T-cell (primary cell): ENCODE data around the gene SAV1. TPM values are rescaled to one million over a fixed set of nuclear protein-coding genes. Genes with fewer than 3 reads are reported as not detected.

Source experiments
- ATAC-seq, 4 experiments: fragments of 200-7000 bp in 3 of 4; fragments of 150-1000 bp in 1 of 4; cut with Tn5 transposase; replicated peaks in 1 of 4; 1 replicate in 3 of 4; 2 replicates in 1 of 4; pipeline ENCODE4 v1.10.0; 2021; ENCODE audit warnings: moderate library complexity in 3 of 4, mild to moderate bottlenecking in 2 of 4, moderate number of reproducible peaks in 1 of 4
- CTCF ChIA-PET, 2 donors: fragments of 300-600 bp; sonication (Branson Sonifier 250); formaldehyde crosslinking; loops; one replicate each; lab custom pipeline; 2022; ENCODE audit warnings: antibody characterized with exemption in 2 of 2; lab: Charles Lee
- POLR2A ChIA-PET, 2 donors: fragments of 300-600 bp; sonication (Branson Sonifier 250); formaldehyde crosslinking; loops; one replicate each; lab custom pipeline; 2022; ENCODE audit warnings: antibody characterized with exemption in 2 of 2; lab: Charles Lee
- DNase-seq, 35 experiments: peaks; one replicate each; pipeline versions ENCODE4 v3.0.0 to v3.0.0-alpha.2; 2013 to 2023
- H3K27ac ChIP-seq: one replicate; pipeline ENCODE4 v1.5.1; 2013; ENCODE audit warnings: low read length
- H3K27me3 ChIP-seq, 2 experiments: replicated peaks in 1 of 2; 1 replicate in 1 of 2; 2 replicates in 1 of 2; pipeline versions ENCODE4 v1.6.1 to v1.7.0; 2013; ENCODE audit warnings: low read length in 1 of 2, mixed read lengths in 1 of 2; ENCODE audit not compliant: control insufficient read depth in 2 of 2, insufficient read depth in 2 of 2; ENCODE audit errors: extremely low read depth in 1 of 2
- H3K36me3 ChIP-seq, 2 donors: 1 replicate in 1 of 2; 2 replicates in 1 of 2; pipeline versions ENCODE4 v1.6.1 to v1.7.0; 2013; ENCODE audit warnings: low read length in 1 of 2; ENCODE audit not compliant: control insufficient read depth in 2 of 2, insufficient read depth in 1 of 2; ENCODE audit errors: extremely low read depth in 1 of 2
- H3K4me1 ChIP-seq, 2 experiments: 1 replicate in 1 of 2; 2 replicates in 1 of 2; pipeline versions ENCODE4 v1.6.1 to v1.7.0; 2013; ENCODE audit warnings: low read length in 2 of 2, mixed read lengths in 1 of 2; ENCODE audit not compliant: insufficient read depth in 2 of 2, control insufficient read depth in 1 of 2; ENCODE audit errors: extremely low read depth in 1 of 2
- H3K4me3 ChIP-seq, 2 donors: 1 replicate in 1 of 2; 2 replicates in 1 of 2; pipeline versions ENCODE4 v1.5.1 to v1.7.0; 2013; ENCODE audit warnings: mild to moderate bottlenecking in 2 of 2, low read length in 1 of 2, moderate library complexity in 1 of 2; ENCODE audit not compliant: control insufficient read depth in 1 of 2; ENCODE audit errors: extremely low read depth in 1 of 2
- H3K9me3 ChIP-seq: 2 replicates; pipeline ENCODE4 v1.7.0; 2013
- H3K27ac Mint-ChIP-seq, 2 donors: one replicate each; pipeline ENCODE4 v1.8.0; 2020 to 2021; ENCODE audit warnings: mild to moderate bottlenecking in 2 of 2, mixed read lengths in 2 of 2
- H3K27me3 Mint-ChIP-seq, 2 donors: one replicate each; pipeline ENCODE4 v1.8.0; 2021 to 2022; ENCODE audit warnings: mixed read lengths in 2 of 2
- H3K36me3 Mint-ChIP-seq: one replicate; pipeline ENCODE4 v1.8.0; 2021; ENCODE audit warnings: mixed read lengths
- H3K4me1 Mint-ChIP-seq, 3 donors: one replicate each; pipeline ENCODE4 v1.8.0; 2020 to 2022; ENCODE audit warnings: mixed read lengths in 3 of 3, mild to moderate bottlenecking in 1 of 3
- H3K4me3 Mint-ChIP-seq, 3 donors: one replicate each; pipeline ENCODE4 v1.8.0; 2020 to 2022; ENCODE audit warnings: mild to moderate bottlenecking in 3 of 3, mixed read lengths in 3 of 3, moderate library complexity in 3 of 3
- H3K9me3 Mint-ChIP-seq, 3 donors: one replicate each; pipeline ENCODE4 v1.8.0; 2020 to 2022; ENCODE audit warnings: mixed read lengths in 3 of 3
- WGBS: methylation state at CpG from one replicate; pipeline ENCODE4 v1.1.5; 2013; ENCODE audit warnings: missing lambda C conversion rate; ENCODE audit not compliant: insufficient coverage; 5-methylcytosine and 5-hydroxymethylcytosine counted together
- total RNA-seq, 35 experiments: library from RNA in 6 of 35; stranded (reverse) in 6 of 35; fragments of 120-200 nt in 1 of 35; gene quantifications; one replicate each; pipeline versions ENCODE4 v1.2.1 to v1.2.4 and lab custom pipeline; 2013 to 2026

The SAV1 gene
- total RNA-seq, 5 donors from 2014 or later (not counting 1 experiment from before 2014, with no cell fraction given), result 9.1 to 12.2 (median 11.1) TPM

DNA sequence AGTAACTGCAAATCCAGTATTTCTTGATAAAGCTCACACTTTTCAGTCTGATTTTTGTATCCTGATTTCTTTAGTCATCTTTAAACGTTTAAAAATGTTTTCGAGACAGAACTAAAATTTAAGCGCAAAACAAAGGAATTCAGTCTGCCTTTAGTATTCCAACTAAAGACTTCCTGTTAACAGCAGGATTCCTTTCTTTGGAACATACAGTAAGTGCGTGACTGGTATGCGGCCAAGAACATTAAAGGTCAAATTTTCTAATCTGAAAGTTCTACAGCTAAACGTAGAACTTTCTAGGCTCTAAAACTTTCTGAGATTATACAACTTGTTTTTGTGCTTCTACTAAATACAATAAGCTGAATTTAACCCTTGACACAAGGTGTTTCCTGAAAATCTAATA is 9.9 kb downstream of the SAV1 start:
- ATAC-seq, result no peak
- POLR2A ChIA-PET, result interaction anchor here (0.6 to 0.8 kb wide), 2 partner anchors 10 to 339 kb away, joined by 3 read pairs; partner anchors contain the start of gene SAV1 (in 1 of the 2)

DNA sequence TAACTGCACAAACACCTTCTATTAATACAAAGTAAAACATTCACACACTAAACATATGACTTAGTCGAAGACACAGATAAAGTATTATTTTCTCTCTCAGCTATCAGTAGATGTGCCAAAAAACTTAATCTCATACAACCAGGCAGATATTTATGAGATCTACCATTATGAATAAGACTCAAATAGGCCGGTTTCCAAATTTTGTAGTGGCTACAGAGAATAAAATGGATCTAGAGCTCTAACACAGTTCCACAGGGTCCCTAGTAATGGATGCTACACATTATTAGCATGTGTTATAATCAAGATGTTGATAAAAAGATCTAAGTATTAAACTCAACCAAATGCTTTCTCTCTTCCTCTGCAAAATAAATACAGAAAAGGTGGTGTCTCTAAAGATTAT is 10.4 kb downstream of the SAV1 start:
- ATAC-seq (no peak), DNase-seq (no peak)
- Mint-ChIP-seq H3K27ac (no peak overlapping the region), H3K36me3 (peaks cover 24% of the 10 kb centered on the region), H3K4me1 (peaks cover 5 to 11% (median 9%) of the 10 kb centered on the region in 3 donors), H3K4me3 (no peak overlapping the region), H3K27me3 (no peaks in the 10 kb centered on the region), H3K9me3 (no peaks in the 10 kb centered on the region)
- WGBS, result no CpG with 5 or more reads among the region's 2 CpGs
- Histone ChIP-seq H3K4me1 (no peaks in the 10 kb centered on the region), H3K9me3 (no peaks in the 10 kb centered on the region), H3K27me3 (no peaks in the 10 kb centered on the region), H3K27ac (no peak overlapping the region), H3K36me3 (no peaks in the 10 kb centered on the region), H3K4me3 (no peak overlapping the region)
- ChIA-PET POLR2A (interaction anchor here (0.6 to 0.8 kb wide), 2 partner anchors 10 to 338 kb away, joined by 3 read pairs; partner anchors contain the start of gene SAV1 (in 1 of the 2)), CTCF (interaction anchor here in 1 of 2 donors (0.5 kb wide), 1 partner anchor 1895 kb away, joined by 5 read pairs; the partner anchor contains the start of gene TXNDC16)

More for the DNA sequence above, 9.9 kb downstream of the SAV1 start:
- Mint-ChIP-seq H3K36me3 (peaks cover 24% of the 10 kb centered on the region), H3K4me1 (peaks cover 7 to 11% (median 9%) of the 10 kb centered on the region in 3 donors), H3K9me3 (no peaks in the 10 kb centered on the region), H3K4me3 (no peak overlapping the region), H3K27me3 (no peaks in the 10 kb centered on the region), H3K27ac (no peak overlapping the region)
- Histone ChIP-seq H3K9me3 (no peaks in the 10 kb centered on the region), H3K4me3 (no peak overlapping the region), H3K36me3 (no peaks in the 10 kb centered on the region), H3K27me3 (no peaks in the 10 kb centered on the region), H3K27ac (no peak overlapping the region), H3K4me1 (no peaks in the 10 kb centered on the region)
- DNase-seq, result no peak
- WGBS, result 91% methylated on average over 4 of the region's 6 CpGs
- CTCF ChIA-PET, result interaction anchor here (0.5 to 0.7 kb wide), 2 partner anchors 15 to 1894 kb away, joined by 5 read pairs; partner anchors contain the start of gene TXNDC16 (in 1 of the 2)

DNA sequence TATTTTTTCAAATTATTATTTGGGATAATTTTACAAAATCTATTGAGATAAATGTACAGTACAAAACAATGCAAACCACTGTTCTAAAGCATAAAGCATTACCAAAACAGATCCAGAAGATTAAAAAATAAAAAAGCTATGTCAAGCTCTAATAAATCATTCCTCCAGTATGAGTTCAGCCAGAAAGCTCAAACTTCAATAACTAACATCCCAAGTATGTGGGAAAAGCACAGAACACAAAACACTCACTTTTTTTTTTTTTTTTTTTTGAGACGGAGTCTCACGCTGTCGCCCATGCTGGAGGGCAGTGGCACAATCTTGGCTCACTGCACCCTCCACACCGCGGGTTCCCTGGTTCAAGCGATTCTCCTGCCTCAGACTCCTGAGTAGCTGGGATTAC is 11.3 kb downstream of the SAV1 start:
- no CpG with 5 or more reads among the region's 6 CpGs for WGBS
- Histone ChIP-seq H3K4me3 (no peak overlapping the region), H3K27me3 (no peaks in the 10 kb centered on the region), H3K4me1 (no peaks in the 10 kb centered on the region), H3K27ac (no peak overlapping the region), H3K36me3 (no peaks in the 10 kb centered on the region), H3K9me3 (no peaks in the 10 kb centered on the region)
- DNase-seq, result no peak
- Mint-ChIP-seq H3K9me3 (no peaks in the 10 kb centered on the region), H3K36me3 (peaks cover 31% of the 10 kb centered on the region), H3K27ac (no peak overlapping the region), H3K4me3 (no peak overlapping the region), H3K27me3 (no peaks in the 10 kb centered on the region), H3K4me1 (peaks cover 5 to 11% (median 9%) of the 10 kb centered on the region in 3 donors)
- ATAC-seq, result no peak
- POLR2A ChIA-PET, result no interaction called here
- CTCF ChIA-PET, result no interaction called here

DNA sequence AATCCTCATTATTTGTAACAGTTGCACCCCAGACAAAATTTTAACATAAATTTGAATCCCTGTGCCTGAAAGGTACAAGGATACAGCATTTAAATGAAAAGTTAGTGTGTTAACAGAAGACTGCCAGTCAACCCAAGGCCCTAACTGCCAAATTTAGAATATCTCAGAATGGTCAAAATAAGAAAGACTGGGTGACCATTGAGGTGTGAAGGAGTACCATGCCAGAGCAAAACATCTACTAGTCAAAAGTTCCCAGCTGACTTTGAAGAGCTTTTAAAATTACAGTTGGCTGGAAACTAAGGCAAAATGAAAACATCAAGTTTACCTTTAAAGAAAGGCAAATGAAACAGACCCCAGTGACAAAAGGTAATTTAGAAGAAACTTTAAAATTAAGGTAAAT is 18.4 kb downstream of the SAV1 start:
- Histone ChIP-seq H3K36me3 (no peaks in the 10 kb centered on the region), H3K4me1 (no peaks in the 10 kb centered on the region), H3K4me3 (no peak overlapping the region), H3K27ac (no peak overlapping the region), H3K9me3 (no peaks in the 10 kb centered on the region), H3K27me3 (no peaks in the 10 kb centered on the region)
- no peak for DNase-seq
- Mint-ChIP-seq H3K27ac (no peak overlapping the region), H3K9me3 (no peaks in the 10 kb centered on the region), H3K36me3 (peaks cover 14% of the 10 kb centered on the region), H3K27me3 (no peaks in the 10 kb centered on the region), H3K4me1 (peaks cover 0 to 17% (median 0%) of the 10 kb centered on the region in 3 donors), H3K4me3 (no peak overlapping the region)
- POLR2A ChIA-PET, result interaction anchor here in 1 of 2 donors (0.7 kb wide), 1 partner anchor 322 kb away, joined by 5 read pairs; no protein-coding TSS in a partner anchor
- CTCF ChIA-PET, result no interaction called here
- ATAC-seq, result no peak

DNA sequence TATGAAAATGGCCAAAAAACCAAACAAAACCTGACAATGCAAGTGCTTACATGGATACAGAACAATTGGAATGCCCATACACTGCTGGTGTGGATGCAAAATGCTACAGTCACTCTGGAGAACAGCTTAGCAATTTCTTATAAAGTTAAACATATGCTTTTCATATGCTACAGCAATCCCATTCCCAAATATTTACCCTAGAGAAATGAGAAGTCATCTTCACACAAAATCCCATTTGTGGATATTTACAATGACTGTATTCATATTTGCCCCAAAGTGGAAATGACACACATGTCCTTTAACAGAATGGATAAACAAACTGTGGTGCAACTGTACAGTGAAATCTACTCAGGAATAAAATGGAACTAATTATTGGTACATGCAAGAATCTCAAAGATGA is 20.4 kb downstream of the SAV1 start:
- ChIA-PET CTCF (no interaction called here), POLR2A (no interaction called here)
- Mint-ChIP-seq H3K9me3 (no peaks in the 10 kb centered on the region), H3K27me3 (no peaks in the 10 kb centered on the region), H3K4me3 (no peak overlapping the region), H3K36me3 (peaks cover 23% of the 10 kb centered on the region), H3K27ac (no peak overlapping the region), H3K4me1 (peaks cover 0 to 15% (median 0%) of the 10 kb centered on the region in 3 donors)
- Histone ChIP-seq H3K27ac (no peak overlapping the region), H3K36me3 (no peaks in the 10 kb centered on the region), H3K4me1 (no peaks in the 10 kb centered on the region), H3K27me3 (no peaks in the 10 kb centered on the region), H3K9me3 (no peaks in the 10 kb centered on the region), H3K4me3 (no peak overlapping the region)
- no peak for DNase-seq
- no peak for ATAC-seq

DNA sequence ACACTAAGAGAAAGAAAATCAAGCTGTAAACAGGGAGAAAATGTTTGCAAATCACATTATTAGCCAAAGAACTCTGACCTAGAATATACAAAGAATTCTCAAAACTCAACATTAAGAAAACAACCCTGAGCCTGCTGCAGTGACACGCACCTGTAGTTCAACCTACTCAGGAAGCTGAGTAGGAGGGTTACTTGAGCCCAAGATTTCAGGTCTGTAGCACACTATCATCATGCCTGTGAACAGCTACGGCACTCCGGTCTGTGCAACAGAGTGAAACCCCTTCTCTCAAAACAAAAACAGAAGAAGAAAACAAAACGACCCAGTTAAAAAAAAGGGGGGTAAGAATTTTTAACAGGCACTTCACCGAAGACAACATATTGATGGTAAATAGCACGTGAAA is 20.8 kb downstream of the SAV1 start:
- Mint-ChIP-seq H3K36me3 (peaks cover 21% of the 10 kb centered on the region), H3K4me1 (peaks cover 0 to 15% (median 0%) of the 10 kb centered on the region in 3 donors), H3K27ac (no peak overlapping the region), H3K4me3 (no peak overlapping the region), H3K27me3 (no peaks in the 10 kb centered on the region), H3K9me3 (no peaks in the 10 kb centered on the region)
- ChIA-PET CTCF (no interaction called here), POLR2A (no interaction called here)
- H3K4me3 ChIP-seq, result no peak overlapping the region
- no peaks in the 10 kb centered on the region for H3K4me1 ChIP-seq
- no peak overlapping the region for H3K27ac ChIP-seq
- no peaks in the 10 kb centered on the region for H3K9me3 ChIP-seq
- WGBS, result no CpG with 5 or more reads among the region's 6 CpGs
- H3K36me3 ChIP-seq, result no peaks in the 10 kb centered on the region
- DNase-seq (no peak), ATAC-seq (no peak)
- no peaks in the 10 kb centered on the region for H3K27me3 ChIP-seq
